ENCODE data around the gene HOXA1. TPM values are rescaled to one million over a fixed set of nuclear protein-coding genes. Genes with fewer than 3 reads are reported as not detected.

Gene HOXA1
- total RNA-seq, 1 experiment from 2014 or later = 1.4 TPM

DNA sequence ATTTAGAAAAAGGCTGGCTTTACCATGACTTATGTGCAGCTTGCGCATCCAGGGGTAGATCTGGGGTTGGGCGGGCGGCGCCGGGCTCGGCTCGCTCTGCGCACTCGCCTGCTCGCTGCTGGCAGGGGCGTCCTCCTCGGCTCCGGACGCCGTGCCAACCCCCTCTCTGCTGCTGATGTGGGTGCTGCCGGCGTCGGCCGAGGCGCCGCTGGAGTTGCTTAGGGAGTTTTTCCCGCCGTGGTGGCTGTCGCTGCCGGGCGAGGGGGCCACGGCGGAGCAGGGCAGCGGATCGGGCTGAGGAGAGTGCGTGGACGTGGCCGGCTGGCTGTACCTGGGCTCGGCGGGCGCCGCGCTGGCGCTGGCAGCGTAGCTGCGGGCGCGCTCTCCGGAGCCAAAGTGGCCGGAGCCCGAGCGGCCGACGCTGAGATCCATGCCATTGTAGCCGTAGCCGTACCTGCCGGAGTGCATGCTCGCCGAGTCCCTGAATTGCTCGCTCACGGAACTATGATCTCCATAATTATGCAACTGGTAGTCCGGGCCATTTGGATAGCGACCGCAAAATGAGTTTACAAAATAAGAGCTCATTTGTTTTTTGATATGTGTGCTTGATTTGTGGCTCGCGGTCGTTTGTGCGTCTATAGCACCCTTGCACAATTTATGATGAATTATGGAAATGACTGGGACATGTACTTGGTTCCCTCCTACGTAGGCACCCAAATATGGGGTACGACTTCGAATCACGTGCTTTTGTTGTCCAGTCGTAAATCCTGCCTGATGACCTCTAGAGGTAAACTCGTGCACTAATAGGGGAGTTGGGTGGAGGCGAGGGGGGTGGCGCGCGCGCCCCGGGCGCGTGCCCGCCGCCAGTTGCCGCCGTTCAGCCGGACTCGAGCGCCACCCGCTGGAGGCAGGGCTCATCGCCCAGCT lies 47.5 kb upstream of the HOXA1 start, which contains the start of gene HOXA5:
HOXA5 (minus strand) TSS at position 659 of the 927 bp plus-strand sequence; CDS start at position 585, 74 bp downstream.
- ATAC-seq = no peak
- Histone ChIP-seq H3K4me1 (ENCODE audit: insufficient read depth, low read length) (peaks cover 11% of the 10 kb centered on the region), H4K20me1 (ENCODE audit: low read length) (no peaks in the 10 kb centered on the region), H3K9me2 (replicated peaks; ENCODE audit: low read length) (no peaks in the 10 kb centered on the region), H3K27me3 (ENCODE audit: low read length) (no peaks in the 10 kb centered on the region), H3K9me3 (ENCODE audit: low read length) (no peaks in the 10 kb centered on the region), H3K27ac (ENCODE audit: low read length) (no peak within 1 kb of the TSS), H3K79me2 (ENCODE audit: low read length) (peaks cover 22% of the 10 kb centered on the region), H3K9ac (ENCODE audit: low read length) (no peak within 1 kb of the TSS), H3F3A (ENCODE audit: low read length, unreplicated experiment) (no peaks in the 10 kb centered on the region), H2AFZ (ENCODE audit: low read length) (no peak within 1 kb of the TSS), H3K4me2 (ENCODE audit: low read length) (no peak within 1 kb of the TSS), H3K4me3 (ENCODE audit: low read length) (no peak within 1 kb of the TSS), H3K36me3 (ENCODE audit: low read depth, low read length) (peaks cover 13% of the 10 kb centered on the region; the same call in 1 of the 2 replicates)
- DNase-seq = no peak
- POLR2A ChIA-PET (ENCODE audit: unreplicated experiment) = no interaction called here
- intact Hi-C loops (cut with micrococcal nuclease) = no loop called here
- BruUV-seq (replicated peaks) = no TSS peak
- TF ChIP-seq EZH2 (IDR thresholded peaks at IDR 0.05; ENCODE audit: low read length, unreplicated experiment) (no peak), EZH2phosphoT487 (IDR thresholded peaks at IDR 0.05; ENCODE audit: borderline replicate concordance, low read length) (no peak)
- TF ChIP-seq, protein P1, sequence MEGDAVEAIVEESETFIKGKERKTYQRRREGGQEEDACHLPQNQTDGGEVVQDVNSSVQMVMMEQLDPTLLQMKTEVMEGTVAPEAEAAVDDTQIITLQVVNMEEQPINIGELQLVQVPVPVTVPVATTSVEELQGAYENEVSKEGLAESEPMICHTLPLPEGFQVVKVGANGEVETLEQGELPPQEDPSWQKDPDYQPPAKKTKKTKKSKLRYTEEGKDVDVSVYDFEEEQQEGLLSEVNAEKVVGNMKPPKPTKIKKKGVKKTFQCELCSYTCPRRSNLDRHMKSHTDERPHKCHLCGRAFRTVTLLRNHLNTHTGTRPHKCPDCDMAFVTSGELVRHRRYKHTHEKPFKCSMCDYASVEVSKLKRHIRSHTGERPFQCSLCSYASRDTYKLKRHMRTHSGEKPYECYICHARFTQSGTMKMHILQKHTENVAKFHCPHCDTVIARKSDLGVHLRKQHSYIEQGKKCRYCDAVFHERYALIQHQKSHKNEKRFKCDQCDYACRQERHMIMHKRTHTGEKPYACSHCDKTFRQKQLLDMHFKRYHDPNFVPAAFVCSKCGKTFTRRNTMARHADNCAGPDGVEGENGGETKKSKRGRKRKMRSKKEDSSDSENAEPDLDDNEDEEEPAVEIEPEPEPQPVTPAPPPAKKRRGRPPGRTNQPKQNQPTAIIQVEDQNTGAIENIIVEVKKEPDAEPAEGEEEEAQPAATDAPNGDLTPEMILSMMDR (conservative IDR thresholded peaks at IDR 0.05; ENCODE audit: low read depth, low read length) = no peak; the same call in 1 of the 2 replicates
- CTCF ChIA-PET = no interaction called here

DNA sequence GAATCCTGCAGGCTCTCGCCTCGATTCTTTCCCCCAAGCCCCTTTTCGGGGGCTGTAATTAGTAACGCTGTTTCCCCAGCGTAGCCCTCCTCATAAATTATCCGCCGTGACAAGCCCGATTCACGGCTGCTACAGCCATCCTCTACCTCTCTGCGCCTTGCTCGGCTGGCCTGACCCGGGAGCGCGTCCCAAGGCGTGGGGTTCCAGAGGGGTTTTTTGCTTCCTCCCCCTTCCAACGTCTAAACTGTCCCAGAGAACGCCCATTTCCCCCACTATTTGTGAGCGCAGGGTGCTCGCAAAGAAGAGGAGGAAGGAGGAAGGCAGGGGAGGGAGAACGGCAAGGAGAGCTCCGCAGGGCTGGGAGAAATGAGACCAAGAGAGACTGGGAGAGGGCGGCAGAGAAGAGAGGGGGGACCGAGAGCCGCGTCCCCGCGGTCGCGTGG lies 46.8 kb upstream of the HOXA1 start:
- no peak overlapping the region for H3K4me3 ChIP-seq (ENCODE audit: low read length)
- DNase-seq (no peak), ATAC-seq (no peak)
- H2AFZ ChIP-seq (ENCODE audit: low read length) = no peak overlapping the region
- H3K9me3 ChIP-seq (ENCODE audit: low read length) = no peaks in the 10 kb centered on the region
- H4K20me1 ChIP-seq (ENCODE audit: low read length) = no peaks in the 10 kb centered on the region
- H3K9ac ChIP-seq (ENCODE audit: low read length) = no peak overlapping the region
- POLR2A ChIA-PET (ENCODE audit: unreplicated experiment) = no interaction called here
- TF ChIP-seq, protein P1 (conservative IDR thresholded peaks at IDR 0.05; ENCODE audit: low read depth, low read length) = no peak
- no peak for TF ChIP-seq EZH2phosphoT487 (IDR thresholded peaks at IDR 0.05; ENCODE audit: borderline replicate concordance, low read length)
- TF ChIP-seq EZH2 (IDR thresholded peaks at IDR 0.05; ENCODE audit: low read length, unreplicated experiment) = no peak
- CTCF ChIA-PET = no interaction called here
- H3F3A ChIP-seq (ENCODE audit: low read length, unreplicated experiment) = no peaks in the 10 kb centered on the region
- H3K27ac ChIP-seq (ENCODE audit: low read length) = no peak overlapping the region
- H3K36me3 ChIP-seq (ENCODE audit: low read depth, low read length) = peaks cover 13% of the 10 kb centered on the region; the same call in 1 of the 2 replicates
- peaks cover 9% of the 10 kb centered on the region for H3K4me1 ChIP-seq (ENCODE audit: insufficient read depth, low read length)
- H3K9me2 ChIP-seq (replicated peaks; ENCODE audit: low read length) = no peaks in the 10 kb centered on the region
- no peaks in the 10 kb centered on the region for H3K27me3 ChIP-seq (ENCODE audit: low read length)
- no TSS peak for BruUV-seq (replicated peaks)
- intact Hi-C loops (cut with micrococcal nuclease) = no loop called here
- H3K79me2 ChIP-seq (ENCODE audit: low read length) = peaks cover 17% of the 10 kb centered on the region
- H3K4me2 ChIP-seq (ENCODE audit: low read length) = no peak overlapping the region

Data from PC-3 (cell line).